ENCODE results near the gene AKT2.

- TF ChIP-seq CTCF (conservative IDR thresholded peaks at IDR 0.05) (no peak), EZH2 (IDR thresholded peaks at IDR 0.05; ENCODE audit: low read depth) (no peak)
These were observed 28.3 kb upstream of the AKT2 start for GRCh38 chr19:40313229-40313983.

All from PC-9 (cell line).